T-helper 9 cell (primary cell): ENCODE data around the gene PTPN20.

Experiments
- DNase-seq: peaks from one replicate; pipeline ENCODE4 v3.0.0-alpha.2; 2020

The PTPN20 gene

DNA sequence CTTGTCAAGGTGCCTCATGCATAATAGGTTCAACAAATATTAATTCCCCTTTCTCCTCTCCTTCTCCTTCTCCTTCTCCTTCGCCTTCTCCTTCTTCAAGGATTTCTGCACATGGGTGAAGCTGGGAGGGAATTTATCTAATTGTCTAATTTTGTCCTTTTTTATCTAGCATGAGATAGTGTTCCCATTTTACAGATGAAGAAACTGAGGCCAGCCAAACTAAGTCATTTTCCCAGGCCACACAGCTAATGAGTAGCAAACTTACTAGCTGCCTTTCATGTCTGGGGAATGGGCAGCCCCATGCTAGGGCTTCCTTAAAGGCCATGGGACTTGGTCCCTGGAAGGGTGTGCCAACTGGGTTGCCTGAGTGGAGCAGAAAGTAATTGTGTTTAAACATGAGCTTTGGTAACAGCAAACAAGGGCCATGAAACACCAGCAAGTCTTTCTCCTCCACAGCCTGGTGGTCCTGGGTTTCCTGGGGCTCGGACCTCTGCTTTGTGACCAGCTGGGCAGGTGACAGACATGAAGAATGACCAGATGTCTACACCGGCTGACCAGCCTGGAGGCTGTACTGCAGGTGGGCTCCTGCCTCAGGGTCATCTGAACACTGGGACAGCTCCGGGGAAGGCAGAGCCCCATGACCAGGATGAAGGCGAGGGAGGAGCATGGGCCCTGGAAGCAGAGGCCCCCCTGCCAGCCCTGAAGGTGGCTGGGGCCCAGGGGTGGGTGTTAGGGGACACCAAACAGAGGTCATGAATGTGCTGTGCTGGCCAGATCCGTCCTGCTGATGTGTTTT, 138.0 kb downstream of the PTPN20 start:
- DNase-seq: no peak

DNA sequence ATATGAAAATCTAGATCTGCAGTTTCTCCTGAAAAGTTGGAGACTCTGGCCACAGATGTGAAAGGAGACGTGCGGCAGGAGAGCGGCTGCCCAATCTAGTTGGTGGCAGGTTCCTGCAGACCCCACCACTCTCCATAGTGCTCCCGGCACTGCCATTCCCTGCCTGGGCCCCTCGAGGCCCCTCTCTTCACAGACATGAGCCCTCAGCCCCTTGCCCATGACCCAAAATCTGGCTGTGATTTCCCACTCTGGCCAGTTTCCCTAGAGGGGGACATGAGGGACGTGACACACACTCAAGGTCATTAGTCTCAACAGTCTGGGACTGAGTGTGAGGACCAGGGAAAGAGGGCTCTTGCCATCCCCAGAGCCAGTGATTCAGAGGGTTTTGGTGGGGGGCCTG, 138.7 kb downstream of the PTPN20 start:
- no peak for DNase-seq

DNA sequence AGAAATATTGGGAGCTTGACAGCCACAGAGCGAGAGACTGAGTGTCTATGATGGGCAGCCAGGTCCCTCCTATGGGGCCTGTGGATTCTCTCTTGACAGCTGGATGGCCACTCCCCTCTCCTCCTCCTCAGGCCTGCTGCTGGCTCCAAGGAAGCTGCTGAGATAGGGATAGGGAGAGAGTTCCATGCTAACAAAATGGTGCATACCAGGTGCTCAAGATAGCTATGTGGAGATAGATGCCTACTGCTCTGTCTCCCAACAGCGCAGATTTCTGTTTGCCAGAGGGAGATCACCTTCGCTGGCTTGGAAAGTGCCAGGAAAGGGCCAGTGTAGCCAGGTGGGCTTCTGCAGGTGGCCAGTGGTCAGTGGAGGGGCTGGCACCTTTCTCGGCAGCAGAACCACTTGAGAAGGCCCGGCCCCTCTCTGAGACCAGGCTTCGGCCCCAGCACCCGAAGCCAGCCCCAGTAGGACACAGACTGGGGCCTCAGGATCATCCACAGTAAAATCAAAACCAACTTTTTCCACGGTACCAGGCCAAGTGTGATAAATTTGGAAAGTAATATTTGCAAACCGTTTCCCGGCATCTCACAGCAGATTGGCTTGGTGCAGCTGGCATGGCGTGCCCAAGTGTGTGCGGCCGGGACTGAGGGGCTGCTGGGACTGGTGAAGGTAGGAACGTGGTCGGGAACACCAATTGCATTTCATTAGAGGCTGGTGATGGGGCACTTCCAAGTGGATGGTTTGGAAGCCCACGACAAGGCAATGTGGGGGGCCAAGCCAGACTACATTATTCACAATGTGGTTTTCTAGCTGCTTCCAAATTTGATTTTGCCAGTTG, 139.6 kb downstream of the PTPN20 start:
- DNase-seq: no peak

DNA sequence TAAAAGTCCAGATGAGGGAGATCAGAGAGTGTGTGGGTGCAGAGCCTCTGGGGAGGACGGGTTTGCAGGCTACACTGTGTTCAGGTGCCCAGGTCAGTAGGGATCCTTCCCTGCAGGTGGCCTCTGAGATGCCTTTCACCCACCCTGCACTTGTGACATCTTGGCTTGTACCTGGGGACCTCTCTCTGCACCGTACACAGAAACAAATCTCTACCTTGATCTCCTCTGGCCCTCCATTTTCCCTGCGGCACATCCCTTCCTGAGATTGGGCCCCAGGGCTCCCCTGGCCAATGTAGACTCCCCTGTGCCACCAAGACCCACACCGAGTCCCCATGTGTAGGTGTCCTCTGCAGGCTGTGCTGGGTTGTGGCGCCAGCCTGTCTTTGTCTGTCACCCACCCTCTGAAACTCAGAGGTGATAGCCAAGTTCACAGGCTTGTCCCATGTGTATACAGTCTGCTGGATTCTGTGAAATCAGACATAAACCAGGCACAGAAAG, 140.6 kb downstream of the PTPN20 start:
- DNase-seq: no peak
